ENCODE data around the gene FXYD6.

Gene FXYD6

DNA sequence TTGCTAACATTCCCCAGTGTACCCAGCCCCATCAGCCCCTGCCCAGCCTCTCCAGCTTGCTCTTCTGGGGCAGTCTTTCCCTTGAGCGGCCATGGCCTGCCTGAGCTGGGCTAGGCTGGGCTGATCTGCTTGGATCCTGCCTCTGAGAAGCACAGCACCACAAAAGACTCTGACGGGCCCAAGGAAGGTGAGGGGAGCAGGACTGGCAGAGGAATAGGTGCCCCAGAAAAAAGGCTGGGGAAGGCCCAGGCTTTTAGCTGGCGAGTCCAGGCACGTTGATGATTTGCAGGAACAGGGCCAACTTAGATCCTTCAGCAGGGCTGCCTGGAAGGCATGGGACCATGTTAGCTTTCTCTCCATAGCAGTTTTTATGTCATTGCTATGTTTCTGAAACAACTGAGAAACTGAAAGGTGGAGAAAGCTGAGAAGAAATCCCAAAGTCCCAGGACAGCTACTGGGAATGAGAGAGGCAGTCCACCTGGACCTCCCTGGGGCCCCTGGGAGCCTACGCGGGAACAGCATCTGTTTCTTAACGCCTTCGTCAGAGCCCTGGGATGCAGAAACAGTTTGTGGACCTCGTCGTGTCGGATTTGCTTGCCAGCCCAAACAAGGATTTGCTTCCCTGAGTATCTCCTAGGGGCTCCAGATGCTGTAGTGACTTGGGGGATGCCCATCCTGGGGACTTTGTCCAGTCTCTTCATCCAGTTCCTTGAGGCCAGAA is 24.4 kb upstream of the FXYD6 start:
- DNase-seq (ENCODE audit: low spot score): peak; percentile 53
- peak overlapping the region in 1 of 2 donors; percentile 26 for H3K27ac ChIP-seq
- TF ChIP-seq, protein P1, sequence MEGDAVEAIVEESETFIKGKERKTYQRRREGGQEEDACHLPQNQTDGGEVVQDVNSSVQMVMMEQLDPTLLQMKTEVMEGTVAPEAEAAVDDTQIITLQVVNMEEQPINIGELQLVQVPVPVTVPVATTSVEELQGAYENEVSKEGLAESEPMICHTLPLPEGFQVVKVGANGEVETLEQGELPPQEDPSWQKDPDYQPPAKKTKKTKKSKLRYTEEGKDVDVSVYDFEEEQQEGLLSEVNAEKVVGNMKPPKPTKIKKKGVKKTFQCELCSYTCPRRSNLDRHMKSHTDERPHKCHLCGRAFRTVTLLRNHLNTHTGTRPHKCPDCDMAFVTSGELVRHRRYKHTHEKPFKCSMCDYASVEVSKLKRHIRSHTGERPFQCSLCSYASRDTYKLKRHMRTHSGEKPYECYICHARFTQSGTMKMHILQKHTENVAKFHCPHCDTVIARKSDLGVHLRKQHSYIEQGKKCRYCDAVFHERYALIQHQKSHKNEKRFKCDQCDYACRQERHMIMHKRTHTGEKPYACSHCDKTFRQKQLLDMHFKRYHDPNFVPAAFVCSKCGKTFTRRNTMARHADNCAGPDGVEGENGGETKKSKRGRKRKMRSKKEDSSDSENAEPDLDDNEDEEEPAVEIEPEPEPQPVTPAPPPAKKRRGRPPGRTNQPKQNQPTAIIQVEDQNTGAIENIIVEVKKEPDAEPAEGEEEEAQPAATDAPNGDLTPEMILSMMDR (IDR thresholded peaks at IDR 0.05): no peak

DNA sequence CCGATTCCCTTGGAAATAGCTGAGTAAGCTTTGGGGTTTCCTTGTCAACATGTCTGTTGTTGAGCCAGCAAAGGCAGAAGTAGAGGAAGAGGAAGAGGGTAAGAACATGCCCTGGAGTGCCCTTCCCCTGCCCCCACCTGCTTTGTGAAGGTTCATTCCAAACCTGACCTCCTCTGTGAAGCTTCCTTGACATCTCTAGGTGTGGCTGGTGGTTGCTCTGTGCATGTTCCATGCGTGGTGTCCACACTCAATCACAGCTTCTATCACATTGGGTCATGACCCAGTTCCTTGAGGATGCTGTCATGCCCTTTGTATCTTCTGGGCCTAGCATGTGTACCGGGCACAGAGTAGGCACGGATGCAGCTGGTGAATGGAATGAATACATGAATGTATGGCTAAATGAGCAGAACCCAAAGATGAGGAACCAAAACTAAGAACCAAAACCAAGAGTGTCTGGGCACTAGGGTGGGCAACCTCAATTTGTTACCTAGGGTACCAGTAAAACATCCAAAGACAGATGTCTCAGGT is 23.7 kb upstream of the FXYD6 start:
- DNase-seq (ENCODE audit: low spot score): peak; percentile 33
- TF ChIP-seq, protein P1 (IDR thresholded peaks at IDR 0.05): no peak
- H3K27ac ChIP-seq: peak overlapping the region in 1 of 2 donors; percentile 26
- no peak overlapping the region for H3K4me3 ChIP-seq

More for the DNA sequence above, 24.4 kb upstream of the FXYD6 start:
- no peak overlapping the region for H3K4me3 ChIP-seq

DNA sequence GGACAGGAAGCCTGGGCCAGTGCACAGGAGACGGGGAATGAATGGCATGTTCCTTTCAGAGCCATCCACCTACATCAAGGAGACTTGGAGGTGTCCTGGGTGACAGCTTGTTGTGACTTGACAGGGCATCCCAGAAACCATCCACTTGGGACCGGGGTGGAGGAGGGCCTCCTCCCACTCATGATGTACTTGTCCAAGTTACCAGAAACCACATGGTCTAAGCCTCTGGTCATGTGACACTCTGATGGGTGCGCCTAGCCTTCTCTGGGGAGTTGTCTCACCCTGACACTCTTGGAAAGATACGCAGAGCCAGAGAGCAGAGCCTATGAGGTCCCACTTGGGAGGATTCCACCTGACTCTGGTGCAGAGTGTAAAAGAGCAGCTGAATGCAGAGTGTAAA is 21.6 kb upstream of the FXYD6 start:
- TF ChIP-seq, protein P1 (IDR thresholded peaks at IDR 0.05): no peak
- no peak overlapping the region for H3K27ac ChIP-seq
- peak; percentile 62 for DNase-seq (ENCODE audit: low spot score)

DNA sequence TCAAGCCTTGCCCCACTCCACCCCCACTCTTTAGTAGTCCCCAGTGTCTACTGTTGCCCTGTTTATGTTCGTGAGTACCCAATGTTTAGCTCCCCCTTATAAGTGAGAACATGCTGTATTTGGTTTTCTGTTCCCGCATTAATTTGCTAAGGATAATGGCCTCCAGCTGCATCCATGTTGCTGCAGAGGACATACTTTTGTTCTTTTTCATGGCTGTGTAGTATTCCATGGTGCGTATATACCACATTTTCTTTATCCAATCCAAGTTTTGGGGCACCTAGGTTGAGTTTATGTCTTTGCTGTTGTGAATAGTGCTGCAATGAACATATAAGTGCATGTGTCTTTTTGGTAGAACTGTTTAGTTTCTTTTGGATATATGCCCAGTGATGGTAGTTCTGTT is 16.2 kb upstream of the FXYD6 start:
- Histone ChIP-seq H3K27ac (no peak overlapping the region), H3K4me3 (no peak overlapping the region)
- no peak for DNase-seq (ENCODE audit: low spot score)
- TF ChIP-seq, protein P1 (IDR thresholded peaks at IDR 0.05): no peak

More for the DNA sequence above, 21.6 kb upstream of the FXYD6 start:
- no peak overlapping the region for H3K4me3 ChIP-seq

DNA sequence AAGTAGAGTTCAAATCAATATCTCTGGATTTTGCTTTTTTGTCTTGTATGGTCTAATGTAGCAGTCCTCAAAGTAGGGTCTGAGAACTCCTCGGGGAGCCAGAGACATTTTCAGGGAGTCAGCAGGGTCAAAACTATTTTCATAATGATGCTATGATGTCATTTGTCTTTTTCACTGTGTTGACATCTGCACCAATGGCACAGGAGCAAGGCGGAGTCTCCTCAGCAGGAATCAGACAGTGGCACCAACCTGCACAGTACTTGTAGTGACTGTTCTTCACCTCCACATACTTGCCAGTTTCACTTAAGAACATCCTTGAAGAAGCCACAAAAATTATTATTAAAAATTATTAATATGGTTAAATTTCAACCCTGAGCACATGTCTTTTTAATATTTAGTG is 14.9 kb upstream of the FXYD6 start:
- Histone ChIP-seq H3K27ac (no peak overlapping the region), H3K4me3 (no peak overlapping the region)
- peak; percentile 14 for DNase-seq (ENCODE audit: low spot score)
- TF ChIP-seq, protein P1 (IDR thresholded peaks at IDR 0.05): no peak

DNA sequence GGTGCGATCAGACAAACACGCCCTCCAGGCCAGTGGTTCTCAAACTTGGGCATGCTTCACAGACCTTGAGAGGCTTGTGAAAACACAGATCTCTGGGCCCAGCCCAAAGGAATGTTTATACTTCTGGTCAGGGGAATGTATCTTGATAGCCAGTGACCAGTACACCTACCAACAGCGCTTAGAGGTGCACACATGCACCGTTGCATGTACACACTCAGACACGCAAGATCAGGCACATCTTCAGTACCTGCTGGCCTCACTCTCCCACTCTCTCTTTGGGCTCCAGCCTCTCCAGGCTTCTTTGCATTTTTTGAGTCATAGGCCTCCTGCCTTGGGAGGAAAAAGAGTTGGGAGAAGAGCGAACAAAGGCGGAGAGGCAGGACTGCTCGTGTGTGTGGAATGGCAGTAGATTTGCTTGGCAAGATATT is 11.7 kb upstream of the FXYD6 start:
- TF ChIP-seq, protein P1 (IDR thresholded peaks at IDR 0.05): no peak
- Histone ChIP-seq H3K4me3 (no peak overlapping the region), H3K27ac (no peak overlapping the region)
- peak; percentile 45 for DNase-seq (ENCODE audit: low spot score)
